CD4-positive, alpha-beta T cell treated with Interleukin-4 for 4 hours (primary cell): ENCODE measurements around the gene SLC2A1.

ENCODE experiments used
- DNase-seq: peaks from one replicate; pipeline ENCODE4 v3.0.0-alpha.2; 2020

The SLC2A1 gene

GRCh38 chr1:42958488-42959319 lies at the start of gene SLC2A1:
TSS of gene SLC2A1 (minus strand) at chr1:42958868. CDS start at chr1:42958651, 217 bp downstream.
- peak; percentile 97 for DNase-seq

GRCh38 chr1:43007377-43008114 lies 48.9 kb upstream of the SLC2A1 start:
- DNase-seq = no peak

GRCh38 chr1:43005460-43006361 lies 47.0 kb upstream of the SLC2A1 start:
- no peak for DNase-seq

GRCh38 chr1:43004587-43005459 lies 46.2 kb upstream of the SLC2A1 start:
- DNase-seq = no peak

- no peak for DNase-seq
These were observed 44.1 kb upstream of the SLC2A1 start for GRCh38 chr1:43002766-43003165.

GRCh38 chr1:43002116-43002515 lies 43.4 kb upstream of the SLC2A1 start:
- DNase-seq = no peak

GRCh38 chr1:43001434-43001833 lies 42.8 kb upstream of the SLC2A1 start:
- DNase-seq = no peak

- DNase-seq = no peak
These were observed 41.6 kb upstream of the SLC2A1 start for GRCh38 chr1:43000271-43000670.

GRCh38 chr1:42999308-42999707 lies 40.6 kb upstream of the SLC2A1 start:
- no peak for DNase-seq

- DNase-seq = no peak
These were observed 39.7 kb upstream of the SLC2A1 start for GRCh38 chr1:42998386-42998785.

GRCh38 chr1:42996384-42996970 lies 37.8 kb upstream of the SLC2A1 start:
- DNase-seq = no peak

GRCh38 chr1:42993502-42994136 lies 35.0 kb upstream of the SLC2A1 start:
- no peak for DNase-seq

GRCh38 chr1:42992054-42992571 lies 33.4 kb upstream of the SLC2A1 start:
- no peak for DNase-seq

GRCh38 chr1:42990757-42991346 lies 32.2 kb upstream of the SLC2A1 start:
- no peak for DNase-seq

GRCh38 chr1:42983693-42984092 lies 25.0 kb upstream of the SLC2A1 start:
- no peak for DNase-seq

- no peak for DNase-seq
These were observed 24.6 kb upstream of the SLC2A1 start for GRCh38 chr1:42983253-42983652.

- no peak for DNase-seq
These were observed 24.0 kb upstream of the SLC2A1 start for GRCh38 chr1:42982641-42983040.

- no peak for DNase-seq
These were observed 23.2 kb upstream of the SLC2A1 start for GRCh38 chr1:42981871-42982270.

- DNase-seq = no peak
These were observed 22.7 kb upstream of the SLC2A1 start for GRCh38 chr1:42981255-42981805.
